Measurements from ENCODE around the gene FKBP14.

GRCh38 chr7:30032310-30033125 is 6.0 kb upstream of the FKBP14 start:
- no peak for TF ChIP-seq POLR2A (IDR thresholded peaks at IDR 0.05; ENCODE audit: low read length)
- TF ChIP-seq GATA1 (IDR thresholded peaks at IDR 0.05; ENCODE audit: low read depth, low read length): no peak

Data from erythroblast (primary cell).